Skeletal muscle tissue (tissue), 4 donors: Measurements from ENCODE around the gene HSF2BP. TPM values are rescaled to one million over a fixed set of nuclear protein-coding genes. Genes with fewer than 3 reads are reported as not detected.
A peak's percentile ranks its signal among the peaks of the same experiment; 100 is the strongest.
"Not testable (repeated sequence)": the region's sequence is repeated elsewhere in the genome, so short reads cannot be mapped to it uniquely, and the experiment has no call there.

ENCODE experiments used
- H3K27ac ChIP-seq: one replicate; pipeline ENCODE4 v1.7.0; 2013; ENCODE audit warnings: mild to moderate bottlenecking, low read depth, low read length, inconsistent platforms
- H3K27me3 ChIP-seq, 3 donors: one replicate each; pipeline ENCODE4 v1.7.0; 2013; ENCODE audit warnings: low read length in 3 of 3; ENCODE audit not compliant: control insufficient read depth in 3 of 3, insufficient read depth in 3 of 3
- H3K36me3 ChIP-seq, 3 donors: one replicate each; pipeline ENCODE4 v1.7.0; 2013; ENCODE audit warnings: low read length in 3 of 3; ENCODE audit not compliant: control insufficient read depth in 3 of 3, insufficient read depth in 3 of 3
- H3K4me1 ChIP-seq, 3 donors: one replicate each; pipeline ENCODE4 v1.7.0; 2013; ENCODE audit warnings: low read length in 3 of 3, mild to moderate bottlenecking in 3 of 3; ENCODE audit not compliant: control insufficient read depth in 3 of 3, insufficient read depth in 3 of 3
- H3K4me3 ChIP-seq, 3 donors: one replicate each; pipeline ENCODE4 v1.7.0; 2013; ENCODE audit warnings: low read length in 3 of 3
- H3K9ac ChIP-seq, 3 donors: one replicate each; pipeline ENCODE4 v1.7.0; 2013; ENCODE audit warnings: low read length in 3 of 3, mild to moderate bottlenecking in 3 of 3, moderate library complexity in 2 of 3, low read depth in 1 of 3
- H3K9me3 ChIP-seq, 3 donors: one replicate each; pipeline ENCODE4 v1.7.0; 2013; ENCODE audit warnings: low read length in 3 of 3; ENCODE audit not compliant: control insufficient read depth in 3 of 3
- total RNA-seq: library from RNA; depleted of rRNA; stranded (reverse); fragments of >200 nt; gene quantifications from one replicate; pipeline ENCODE4 v1.2.3, GENCODE V29; 2014
- donor health status: Osteomylitis.

HSF2BP gene
- total RNA-seq, 1 donor from 2014 or later = 1.6 TPM

DNA sequence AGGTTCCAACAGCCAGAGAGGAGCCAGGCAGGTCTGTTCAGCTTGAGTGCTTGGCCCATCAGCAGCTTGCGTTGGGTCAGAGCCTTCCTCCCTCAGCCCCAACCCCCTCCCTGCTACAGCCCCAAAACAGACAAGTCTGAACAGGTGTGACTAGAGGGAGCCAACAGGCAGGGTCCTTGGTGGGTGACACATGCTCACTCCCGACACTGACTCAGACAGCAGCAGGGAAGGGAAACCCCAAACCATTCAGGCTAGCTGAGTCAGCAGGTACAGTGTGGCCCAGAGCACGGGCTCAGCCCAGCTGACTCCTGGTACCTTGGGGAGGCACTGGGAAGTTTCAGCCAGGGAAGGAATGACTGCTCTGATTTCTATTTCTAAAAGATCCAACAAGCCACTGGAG lies 148.6 kb downstream of the HSF2BP start:
- not testable (repeated sequence) for H3K4me1 ChIP-seq, H3K4me3 ChIP-seq, H3K27ac ChIP-seq, H3K27me3 ChIP-seq, H3K9ac ChIP-seq, H3K36me3 ChIP-seq, H3K9me3 ChIP-seq

GRCh38 chr21:43503892-43504291 lies 155.4 kb downstream of the HSF2BP start:
- H3K4me1 ChIP-seq, H3K9me3 ChIP-seq, H3K27ac ChIP-seq: not testable (repeated sequence)

GRCh38 chr21:43503075-43503750 lies 156.1 kb downstream of the HSF2BP start:
- not testable (repeated sequence) for H3K4me3 ChIP-seq, H3K36me3 ChIP-seq, H3K27me3 ChIP-seq, H3K4me1 ChIP-seq, H3K9me3 ChIP-seq, H3K27ac ChIP-seq, H3K9ac ChIP-seq

More at GRCh38 chr21:43503892-43504291, 155.4 kb downstream of the HSF2BP start:
- H3K9ac ChIP-seq, H3K36me3 ChIP-seq, H3K4me3 ChIP-seq, H3K27me3 ChIP-seq: not testable (repeated sequence)

- H3K9ac ChIP-seq, H3K27ac ChIP-seq, H3K4me1 ChIP-seq, H3K4me3 ChIP-seq, H3K27me3 ChIP-seq, H3K36me3 ChIP-seq, H3K9me3 ChIP-seq: not testable (repeated sequence)
Measured at GRCh38 chr21:43502407-43503071, 156.7 kb downstream of the HSF2BP start.

GRCh38 chr21:43498924-43499323 lies 160.4 kb downstream of the HSF2BP start:
- H3K27me3 ChIP-seq, H3K9me3 ChIP-seq, H3K36me3 ChIP-seq, H3K4me3 ChIP-seq, H3K4me1 ChIP-seq, H3K9ac ChIP-seq: not testable (repeated sequence)
- peak overlapping the region; percentile 76 for H3K27ac ChIP-seq

- H3K27ac ChIP-seq, H3K4me1 ChIP-seq, H3K9me3 ChIP-seq, H3K27me3 ChIP-seq, H3K36me3 ChIP-seq, H3K4me3 ChIP-seq, H3K9ac ChIP-seq: not testable (repeated sequence)
Measured at GRCh38 chr21:43498065-43498464, 161.2 kb downstream of the HSF2BP start.

DNA sequence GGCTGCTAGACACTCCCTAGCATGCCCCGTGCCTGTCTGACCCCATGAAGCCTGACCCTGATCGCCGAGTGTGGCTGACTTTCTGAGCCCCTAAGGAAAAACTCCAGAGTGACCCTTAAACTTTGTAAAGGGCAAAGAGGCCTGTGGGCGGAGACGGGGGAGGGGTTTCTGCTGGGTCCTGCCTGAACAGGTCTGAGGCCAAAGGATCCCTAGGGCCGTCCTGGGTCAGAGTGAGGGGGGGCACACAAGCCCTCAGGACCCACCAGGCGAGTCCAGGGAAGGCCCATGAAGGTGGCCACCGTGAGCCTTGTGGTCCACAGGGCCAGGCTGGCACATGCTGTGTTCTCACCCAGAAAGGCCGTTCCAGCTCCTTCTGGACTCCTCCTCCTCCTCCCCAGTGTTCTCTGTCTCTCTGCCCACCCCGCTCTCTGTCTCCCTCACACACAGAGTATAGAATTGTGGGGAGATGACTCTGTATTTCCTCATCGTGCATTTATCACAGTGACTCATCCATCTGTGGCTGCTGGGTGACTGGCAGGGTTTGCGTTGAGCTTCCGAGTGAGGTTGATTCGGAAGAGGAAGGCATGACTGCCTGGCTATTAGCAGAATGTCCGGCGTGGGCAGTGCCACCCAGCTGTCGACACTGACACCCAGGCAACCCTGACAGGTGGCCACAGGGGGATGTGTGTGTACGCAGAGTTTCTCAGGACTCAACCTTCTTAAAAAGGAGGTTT lies 164.8 kb downstream of the HSF2BP start:
- H3K27ac ChIP-seq, H3K4me3 ChIP-seq, H3K27me3 ChIP-seq, H3K9me3 ChIP-seq, H3K9ac ChIP-seq, H3K4me1 ChIP-seq, H3K36me3 ChIP-seq: not testable (repeated sequence)

GRCh38 chr21:43493471-43493870 lies 165.8 kb downstream of the HSF2BP start:
- not testable (repeated sequence) for H3K4me3 ChIP-seq, H3K4me1 ChIP-seq, H3K9me3 ChIP-seq, H3K9ac ChIP-seq, H3K36me3 ChIP-seq, H3K27me3 ChIP-seq, H3K27ac ChIP-seq

GRCh38 chr21:43488235-43488634 lies 171.1 kb downstream of the HSF2BP start:
- not testable (repeated sequence) for H3K36me3 ChIP-seq, H3K4me3 ChIP-seq

DNA sequence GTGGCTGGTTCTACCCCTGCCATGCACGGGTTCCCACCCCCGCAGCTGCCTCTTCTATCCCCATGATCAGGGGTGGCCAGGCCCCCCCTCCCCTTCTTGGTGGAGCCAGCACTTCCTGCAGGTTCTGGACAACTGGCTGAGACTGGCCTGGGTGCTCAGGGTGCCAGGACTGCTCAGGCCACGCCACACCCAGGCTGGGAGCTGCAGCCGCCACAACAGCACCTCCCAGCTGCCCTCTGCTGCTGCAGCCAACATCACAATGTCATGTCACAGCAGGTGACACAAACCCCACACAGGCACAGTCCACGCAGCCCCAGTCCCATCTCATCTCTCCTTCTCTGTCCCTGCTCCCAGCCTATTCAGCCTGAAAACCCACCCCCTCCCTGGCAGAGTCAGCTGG lies 173.2 kb downstream of the HSF2BP start:
- H3K4me3 ChIP-seq, H3K27ac ChIP-seq, H3K9me3 ChIP-seq, H3K36me3 ChIP-seq, H3K9ac ChIP-seq, H3K27me3 ChIP-seq, H3K4me1 ChIP-seq: not testable (repeated sequence)

More at GRCh38 chr21:43488235-43488634, 171.1 kb downstream of the HSF2BP start:
- not testable (repeated sequence) for H3K9me3 ChIP-seq, H3K4me1 ChIP-seq, H3K9ac ChIP-seq, H3K27ac ChIP-seq, H3K27me3 ChIP-seq
